ENCODE data around the gene PYCR2.
"Not testable (repeated sequence)": the region's sequence is repeated elsewhere in the genome, so short reads cannot be mapped to it uniquely, and the experiment has no call there.

The PYCR2 gene

GRCh38 chr1:225888898-225889601 lies 35.0 kb downstream of the PYCR2 start, which contains the start of gene LEFTY1:
Gene LEFTY1, minus strand, starts transcription at chr1:225889146. Its CDS starts 80 bp downstream, at chr1:225889066.
- H4K91ac ChIP-seq (ENCODE audit: low read depth, low read length), result no peak within 1 kb of the TSS
- no peak within 1 kb of the TSS for H3K4ac ChIP-seq (ENCODE audit: low read depth, low read length)
- no peak within 1 kb of the TSS for H3K9ac ChIP-seq (ENCODE audit: low read length)
- no peaks in the 10 kb centered on the region for H3K4me1 ChIP-seq (ENCODE audit: control insufficient read depth in 1 of 2, insufficient read depth in 2 of 2, low read length in 2 of 2)
- no peak within 1 kb of the TSS for H3K4me3 ChIP-seq (ENCODE audit: low read depth, low read length)
- no peaks in the 10 kb centered on the region for H3K36me3 ChIP-seq (ENCODE audit: control insufficient read depth in 1 of 2, insufficient read depth in 2 of 2, low read length in 2 of 2)
- no CpG with 5 or more reads among the region's 11 CpGs for WGBS (ENCODE audit: extremely low coverage, insufficient coverage, insufficient read length)
- no peak within 1 kb of the TSS for H4K12ac ChIP-seq (ENCODE audit: low read depth, low read length)
- H4K8ac ChIP-seq (ENCODE audit: low read depth, low read length), result no peak within 1 kb of the TSS
- H2BK12ac ChIP-seq (ENCODE audit: low read length), result no peak within 1 kb of the TSS
- H2BK5ac ChIP-seq (ENCODE audit: low read depth, low read length, poor library complexity), result no peak within 1 kb of the TSS
- no peak within 1 kb of the TSS for H3K4me2 ChIP-seq (ENCODE audit: low read length)
- no peak within 1 kb of the TSS for H2AFZ ChIP-seq (ENCODE audit: insufficient read depth, low read length, poor library complexity)
- H2AK5ac ChIP-seq (ENCODE audit: low read length), result no peak within 1 kb of the TSS
- H3K14ac ChIP-seq (ENCODE audit: low read length), result no peak within 1 kb of the TSS
- no peaks in the 10 kb centered on the region for H3K79me1 ChIP-seq (ENCODE audit: low read length)
- no peaks in the 10 kb centered on the region for H3K9me3 ChIP-seq (ENCODE audit: insufficient read depth, low read depth, low read length)
- H3K79me2 ChIP-seq (ENCODE audit: control insufficient read depth, insufficient read depth, low read length, poor library complexity), result no peaks in the 10 kb centered on the region
- no peaks in the 10 kb centered on the region for H3K27me3 ChIP-seq (ENCODE audit: insufficient read depth, low read length)
- no peak within 1 kb of the TSS for H3K18ac ChIP-seq (ENCODE audit: low read length)
- H3K27ac ChIP-seq (ENCODE audit: low read depth, low read length), result no peak within 1 kb of the TSS
- DNase-seq, result no peak
- no peak within 1 kb of the TSS for H2BK120ac ChIP-seq (ENCODE audit: insufficient read depth, low read length, poor library complexity)
- H3K23ac ChIP-seq (ENCODE audit: low read length), result no peak within 1 kb of the TSS

GRCh38 chr1:225888289-225888897 lies 35.7 kb downstream of the PYCR2 start:
- no peak overlapping the region for H2AFZ ChIP-seq (ENCODE audit: insufficient read depth, low read length, poor library complexity)
- H2BK12ac ChIP-seq (ENCODE audit: low read length), result no peak overlapping the region
- H3K79me2 ChIP-seq (ENCODE audit: control insufficient read depth, insufficient read depth, low read length, poor library complexity), result no peaks in the 10 kb centered on the region
- no peak overlapping the region for H3K14ac ChIP-seq (ENCODE audit: low read length)
- no peak overlapping the region for H3K4ac ChIP-seq (ENCODE audit: low read depth, low read length)
- H3K4me1 ChIP-seq (ENCODE audit: control insufficient read depth in 1 of 2, insufficient read depth in 2 of 2, low read length in 2 of 2), result no peaks in the 10 kb centered on the region
- H3K4me3 ChIP-seq (ENCODE audit: low read depth, low read length), result no peak overlapping the region
- H3K23ac ChIP-seq (ENCODE audit: low read length), result no peak overlapping the region
- H3K4me2 ChIP-seq (ENCODE audit: low read length), result no peak overlapping the region
- no peak overlapping the region for H4K12ac ChIP-seq (ENCODE audit: low read depth, low read length)
- no CpG with 5 or more reads among the region's 18 CpGs for WGBS (ENCODE audit: extremely low coverage, insufficient coverage, insufficient read length)
- H2AK5ac ChIP-seq (ENCODE audit: low read length), result no peak overlapping the region
- H3K36me3 ChIP-seq (ENCODE audit: control insufficient read depth in 1 of 2, insufficient read depth in 2 of 2, low read length in 2 of 2), result no peaks in the 10 kb centered on the region
- H4K8ac ChIP-seq (ENCODE audit: low read depth, low read length), result no peak overlapping the region
- no peak overlapping the region for H4K91ac ChIP-seq (ENCODE audit: low read depth, low read length)
- H3K27ac ChIP-seq (ENCODE audit: low read depth, low read length), result no peak overlapping the region
- H2BK5ac ChIP-seq (ENCODE audit: low read depth, low read length, poor library complexity), result no peak overlapping the region
- H3K27me3 ChIP-seq (ENCODE audit: insufficient read depth, low read length), result no peaks in the 10 kb centered on the region
- no peaks in the 10 kb centered on the region for H3K79me1 ChIP-seq (ENCODE audit: low read length)
- H3K9ac ChIP-seq (ENCODE audit: low read length), result no peak overlapping the region
- no peaks in the 10 kb centered on the region for H3K9me3 ChIP-seq (ENCODE audit: insufficient read depth, low read depth, low read length)
- H2BK120ac ChIP-seq (ENCODE audit: insufficient read depth, low read length, poor library complexity), result no peak overlapping the region
- no peak overlapping the region for H3K18ac ChIP-seq (ENCODE audit: low read length)
- DNase-seq, result no peak

GRCh38 chr1:225887554-225888288 lies 36.3 kb downstream of the PYCR2 start:
- not testable (repeated sequence) for H3K79me2 ChIP-seq (ENCODE audit: control insufficient read depth, insufficient read depth, low read length, poor library complexity); H4K8ac ChIP-seq (ENCODE audit: low read depth, low read length); H4K12ac ChIP-seq (ENCODE audit: low read depth, low read length); H3K27ac ChIP-seq (ENCODE audit: low read depth, low read length); H2BK120ac ChIP-seq (ENCODE audit: insufficient read depth, low read length, poor library complexity); H3K14ac ChIP-seq (ENCODE audit: low read length); H3K4me1 ChIP-seq (ENCODE audit: control insufficient read depth in 1 of 2, insufficient read depth in 2 of 2, low read length in 2 of 2); H3K27me3 ChIP-seq (ENCODE audit: insufficient read depth, low read length); DNase-seq; H3K4me3 ChIP-seq (ENCODE audit: low read depth, low read length); H3K9me3 ChIP-seq (ENCODE audit: insufficient read depth, low read depth, low read length); H4K91ac ChIP-seq (ENCODE audit: low read depth, low read length); H2BK12ac ChIP-seq (ENCODE audit: low read length); H3K4ac ChIP-seq (ENCODE audit: low read depth, low read length); H3K79me1 ChIP-seq (ENCODE audit: low read length); H2BK5ac ChIP-seq (ENCODE audit: low read depth, low read length, poor library complexity); H3K36me3 ChIP-seq (ENCODE audit: control insufficient read depth in 1 of 2, insufficient read depth in 2 of 2, low read length in 2 of 2); H2AK5ac ChIP-seq (ENCODE audit: low read length); H3K18ac ChIP-seq (ENCODE audit: low read length); H3K9ac ChIP-seq (ENCODE audit: low read length); H3K23ac ChIP-seq (ENCODE audit: low read length); H2AFZ ChIP-seq (ENCODE audit: insufficient read depth, low read length, poor library complexity); H3K4me2 ChIP-seq (ENCODE audit: low read length)
- WGBS (ENCODE audit: extremely low coverage, insufficient coverage, insufficient read length), result no CpG with 5 or more reads among the region's 56 CpGs

GRCh38 chr1:225887030-225887314 lies 37.1 kb downstream of the PYCR2 start:
- H4K8ac ChIP-seq (ENCODE audit: low read depth, low read length), result no peak overlapping the region
- H3K36me3 ChIP-seq (ENCODE audit: control insufficient read depth in 1 of 2, insufficient read depth in 2 of 2, low read length in 2 of 2), result no peaks in the 10 kb centered on the region
- peaks cover 4% of the 10 kb centered on the region for H3K79me2 ChIP-seq (ENCODE audit: control insufficient read depth, insufficient read depth, low read length, poor library complexity)
- H2BK12ac ChIP-seq (ENCODE audit: low read length), result no peak overlapping the region
- H3K23ac ChIP-seq (ENCODE audit: low read length), result no peak overlapping the region
- no peak overlapping the region for H3K18ac ChIP-seq (ENCODE audit: low read length)
- no peak overlapping the region for H3K4me2 ChIP-seq (ENCODE audit: low read length)
- H3K27ac ChIP-seq (ENCODE audit: low read depth, low read length), result no peak overlapping the region
- H2AK5ac ChIP-seq (ENCODE audit: low read length), result no peak overlapping the region
- no peak overlapping the region for H3K14ac ChIP-seq (ENCODE audit: low read length)
- H3K4ac ChIP-seq (ENCODE audit: low read depth, low read length), result no peak overlapping the region
- H2BK5ac ChIP-seq (ENCODE audit: low read depth, low read length, poor library complexity), result no peak overlapping the region
- H3K4me1 ChIP-seq (ENCODE audit: control insufficient read depth in 1 of 2, insufficient read depth in 2 of 2, low read length in 2 of 2), result peaks cover 3 to 7% of the 10 kb centered on the region in 2 experiments
- no peak overlapping the region for H2AFZ ChIP-seq (ENCODE audit: insufficient read depth, low read length, poor library complexity)
- H3K4me3 ChIP-seq (ENCODE audit: low read depth, low read length), result no peak overlapping the region
- H3K9me3 ChIP-seq (ENCODE audit: insufficient read depth, low read depth, low read length), result no peaks in the 10 kb centered on the region
- H3K9ac ChIP-seq (ENCODE audit: low read length), result no peak overlapping the region
- H4K12ac ChIP-seq (ENCODE audit: low read depth, low read length), result no peak overlapping the region
- no peak for DNase-seq
- no peak overlapping the region for H4K91ac ChIP-seq (ENCODE audit: low read depth, low read length)
- H2BK120ac ChIP-seq (ENCODE audit: insufficient read depth, low read length, poor library complexity), result no peak overlapping the region
- H3K79me1 ChIP-seq (ENCODE audit: low read length), result peaks cover 10% of the 10 kb centered on the region
- no peaks in the 10 kb centered on the region for H3K27me3 ChIP-seq (ENCODE audit: insufficient read depth, low read length)
- WGBS (ENCODE audit: extremely low coverage, insufficient coverage, insufficient read length), result no CpG with 5 or more reads among the region's 7 CpGs
